Epithelial cell of esophagus (primary cell): ENCODE measurements around the gene CCR5AS.

ENCODE experiments used
- DNase-seq: peaks from one replicate; pipeline ENCODE4 v3.0.0; 2010; ENCODE audit warnings: low read depth
- H3K4me3 ChIP-seq: 2 replicates; pipeline ENCODE4 v1.5.1; 2011; ENCODE audit warnings: mild to moderate bottlenecking, low read length, control low read depth
- CTCF ChIP-seq: IDR thresholded peaks from 2 replicates; pipeline ENCODE4 v1.5.1; 2011; ENCODE audit warnings: low read depth, mild to moderate bottlenecking, low read length, control low read depth, inconsistent platforms; ENCODE audit not compliant: insufficient read depth; ENCODE audit errors: missing control alignments

CCR5AS gene

DNA sequence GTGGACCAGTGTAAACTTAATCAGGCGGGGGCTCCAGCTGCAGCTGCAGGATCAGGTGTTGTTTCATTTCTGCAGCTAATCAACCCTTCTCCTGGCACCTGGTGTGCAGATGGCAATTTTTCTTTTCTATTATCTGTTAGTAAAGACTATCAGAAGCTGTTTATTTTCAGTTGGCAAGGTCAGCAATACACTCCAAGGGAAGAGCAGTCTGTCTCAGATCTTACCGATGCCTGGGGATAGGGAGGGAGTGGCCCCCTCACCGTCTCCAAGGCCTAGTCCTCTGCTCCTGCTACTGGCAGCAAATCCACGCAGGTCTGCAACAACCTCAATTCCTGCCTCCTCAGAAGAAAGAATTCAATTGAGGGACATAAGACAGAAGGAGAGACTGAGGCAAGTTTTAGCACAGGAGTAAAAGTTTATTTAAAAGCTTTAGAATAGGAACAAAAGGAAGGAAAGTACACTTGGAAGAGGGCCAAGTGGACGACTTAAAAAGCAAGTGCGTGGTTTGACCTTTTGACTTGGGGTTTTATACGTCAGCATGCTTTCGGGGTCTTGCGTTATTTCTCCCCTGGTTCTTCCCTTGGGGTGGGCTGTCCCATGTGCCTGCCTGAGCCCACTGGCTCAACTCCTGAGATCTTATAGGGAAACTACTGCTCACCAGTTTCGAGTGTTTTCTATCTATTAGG, 9.4 kb upstream of the CCR5AS start:
- no peak overlapping the region for H3K4me3 ChIP-seq
- no peak for DNase-seq
- no peak for TF ChIP-seq CTCF

GRCh38 chr3:46414739-46415138, 7.9 kb upstream of the CCR5AS start:
- DNase-seq = no peak
- H3K4me3 ChIP-seq = no peak overlapping the region
- no peak for TF ChIP-seq CTCF

DNA sequence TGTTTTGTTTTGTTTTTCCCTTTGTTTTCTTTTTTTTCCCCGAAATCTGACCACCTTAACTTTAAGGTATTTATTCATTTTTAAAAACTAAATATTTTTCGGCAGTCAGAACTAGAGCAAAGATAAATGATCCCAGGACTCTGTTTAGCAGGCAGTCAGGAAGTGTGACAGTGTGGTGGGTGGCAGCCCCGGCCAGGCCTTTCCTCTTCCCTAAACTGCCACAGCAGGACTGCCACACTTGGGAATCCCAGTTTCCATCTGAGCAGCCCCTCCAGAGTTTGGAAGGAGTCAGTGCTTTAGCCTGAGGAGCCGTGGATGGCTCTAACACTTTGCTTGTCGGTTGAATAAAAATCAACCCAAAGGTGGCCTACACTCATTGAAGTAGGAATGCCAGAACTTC, 7.1 kb upstream of the CCR5AS start:
- H3K4me3 ChIP-seq = no peak overlapping the region
- no peak for TF ChIP-seq CTCF
- no peak for DNase-seq

DNA sequence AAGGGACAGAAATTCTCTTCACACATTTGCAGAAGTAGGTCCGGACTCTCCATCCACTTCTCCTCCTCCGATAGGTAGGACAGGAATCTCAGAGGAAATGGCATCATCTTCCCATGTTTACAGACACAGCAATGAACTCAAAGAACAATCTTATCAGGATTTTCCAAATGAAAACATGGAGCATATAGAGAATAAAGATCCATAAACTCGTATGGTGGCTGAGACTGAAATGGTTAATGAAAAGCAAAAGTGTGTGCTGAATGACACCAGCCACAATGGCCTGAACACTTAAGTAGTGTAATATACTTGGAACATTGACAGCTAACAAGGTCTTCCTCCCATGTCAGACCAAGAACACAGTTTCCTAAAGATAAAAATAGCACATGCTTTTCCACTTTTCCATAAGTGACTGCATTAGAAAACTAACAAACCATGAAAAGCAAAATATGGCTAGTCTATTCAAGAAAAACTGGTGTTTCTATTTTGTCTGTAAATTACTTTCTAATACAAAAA, 6.0 kb upstream of the CCR5AS start:
- H3K4me3 ChIP-seq = no peak overlapping the region
- no peak for DNase-seq
- TF ChIP-seq CTCF = no peak

DNA sequence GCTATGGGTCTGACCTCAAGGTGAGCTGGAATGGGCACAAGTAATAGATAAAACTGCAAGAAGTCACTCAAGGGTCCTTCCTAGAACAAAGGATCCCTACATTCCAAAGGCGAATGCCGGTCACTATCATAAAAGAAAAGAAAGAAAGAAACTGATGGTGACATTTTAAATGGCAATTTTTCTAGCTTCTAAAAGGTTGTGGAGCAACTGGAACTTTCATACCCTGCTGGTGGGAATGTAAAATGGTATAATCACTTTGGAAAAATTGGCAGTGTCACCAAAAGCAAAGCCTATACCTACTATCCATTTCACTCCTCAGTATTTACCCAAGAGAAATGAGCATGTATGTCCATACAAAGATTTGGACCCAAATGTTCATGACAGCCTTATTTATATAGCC, 4.4 kb upstream of the CCR5AS start:
- DNase-seq = no peak
- H3K4me3 ChIP-seq = no peak overlapping the region
- TF ChIP-seq CTCF = peak; percentile 16

GRCh38 chr3:46410669-46411068, 3.8 kb upstream of the CCR5AS start:
- DNase-seq = no peak
- TF ChIP-seq CTCF = no peak
- no peak overlapping the region for H3K4me3 ChIP-seq

- no peak for TF ChIP-seq CTCF
- no peak for DNase-seq
- no peak overlapping the region for H3K4me3 ChIP-seq
These were observed 3.0 kb upstream of the CCR5AS start for GRCh38 chr3:46409739-46410489.
